Caco-2 (cell line): ENCODE results near the gene WFS1. TPM values are rescaled to one million over a fixed set of nuclear protein-coding genes. Genes with fewer than 3 reads are reported as not detected.

Experiments
- BruUV-seq: library from RNA; stranded (reverse); fragments of 400-500 nt; replicated peaks from 2 replicates; lab custom pipeline; 2021; lab: Mats Ljungman, UMichigan
- CTCF ChIA-PET: fragments of 300-600 bp; sonication (Branson Sonifier 250); formaldehyde crosslinking; loops from one replicate; lab custom pipeline; 2022; ENCODE audit warnings: antibody characterized with exemption; lab: Charles Lee
- POLR2A ChIA-PET: fragments of 300-600 bp; sonication (Branson Sonifier 250); formaldehyde crosslinking; loops from one replicate; lab custom pipeline; 2022; ENCODE audit warnings: antibody characterized with exemption; lab: Charles Lee
- DNase-seq, 2 experiments: peaks; one replicate each; pipeline versions ENCODE4 v3.0.0 to v3.0.0-alpha.2; 2020 to 2022
- H3K27me3 ChIP-seq: replicated peaks from 2 replicates; pipeline ENCODE4 v1.6.0; 2011; ENCODE audit warnings: low read length; ENCODE audit not compliant: control insufficient read depth, insufficient read depth
- H3K36me3 ChIP-seq: 2 replicates; pipeline ENCODE4 v1.5.1; 2011; ENCODE audit warnings: low read length; ENCODE audit not compliant: control insufficient read depth, insufficient read depth
- H3K4me1 ChIP-seq: fragments of 250-450 bp; sonication (Bioruptor Pico); 2 replicates; pipeline ENCODE4 v1.5.1; 2020; ENCODE audit warnings: mild to moderate bottlenecking
- H3K4me3 ChIP-seq: 2 replicates; pipeline ENCODE4 v1.5.1; 2011; ENCODE audit warnings: low read depth, mild to moderate bottlenecking, control low read depth, low read length
- H3K9me3 ChIP-seq: fragments of 250-450 bp; sonication (Bioruptor Pico); 2 replicates; pipeline ENCODE4 v1.5.1; 2020; ENCODE audit warnings: mild to moderate bottlenecking, moderate library complexity
- H3K27ac Mint-ChIP-seq: one replicate; pipeline ENCODE4 v1.8.0; 2022; ENCODE audit warnings: mixed read lengths; ENCODE audit not compliant: unreplicated experiment
- H3K27me3 Mint-ChIP-seq: one replicate; pipeline ENCODE4 v1.8.0; 2022; ENCODE audit warnings: mixed read lengths; ENCODE audit not compliant: insufficient read depth, unreplicated experiment
- H3K36me3 Mint-ChIP-seq: one replicate; pipeline ENCODE4 v1.8.0; 2022; ENCODE audit warnings: mild to moderate bottlenecking, mixed read lengths; ENCODE audit not compliant: insufficient read depth, unreplicated experiment
- H3K4me1 Mint-ChIP-seq: one replicate; pipeline ENCODE4 v1.8.0; 2022; ENCODE audit warnings: low read depth, mixed read lengths; ENCODE audit not compliant: unreplicated experiment
- H3K4me3 Mint-ChIP-seq: one replicate; pipeline ENCODE4 v1.8.0; 2022; ENCODE audit warnings: mild to moderate bottlenecking, moderate library complexity, mixed read lengths; ENCODE audit not compliant: unreplicated experiment
- H3K9me3 Mint-ChIP-seq: one replicate; pipeline ENCODE4 v1.8.0; 2022; ENCODE audit warnings: mixed read lengths; ENCODE audit not compliant: unreplicated experiment
- intact Hi-C: fragments of 100-400 bp; cut with micrococcal nuclease; formaldehyde crosslinking; loops from one replicate; pipeline ENCODE4 v1.10.0; 2022; ENCODE audit not compliant: unreplicated experiment
- total RNA-seq: library from RNA; stranded (reverse); gene quantifications from 2 replicates; pipeline ENCODE4 v1.2.3, GENCODE V29; 2022
- TF ChIP-seq, protein P1 (sequence below), 2 experiments: fragments of 200-600 bp in 1 of 2; IDR thresholded peaks; 1 replicate in 1 of 2; 2 replicates in 1 of 2; pipeline versions ENCODE4 v1.5.1 to v1.8.0; 2011 to 2022; ENCODE audit warnings: antibody characterized with exemption in 1 of 2, control low read depth in 1 of 2, inconsistent platforms in 1 of 2, low read depth in 1 of 2, low read length in 1 of 2, mild to moderate bottlenecking in 1 of 2, moderate library complexity in 1 of 2; ENCODE audit not compliant: insufficient read depth in 1 of 2, severe bottlenecking in 1 of 2, unreplicated experiment in 1 of 2

WFS1 gene
- total RNA-seq, 1 experiment from 2014 or later: 24.9 TPM

- POLR2A ChIA-PET: no interaction called here
- H3K4me3 ChIP-seq: no peak overlapping the region
Observed at GRCh38 chr4:6331468-6331867, 61.8 kb downstream of the WFS1 start.

DNA sequence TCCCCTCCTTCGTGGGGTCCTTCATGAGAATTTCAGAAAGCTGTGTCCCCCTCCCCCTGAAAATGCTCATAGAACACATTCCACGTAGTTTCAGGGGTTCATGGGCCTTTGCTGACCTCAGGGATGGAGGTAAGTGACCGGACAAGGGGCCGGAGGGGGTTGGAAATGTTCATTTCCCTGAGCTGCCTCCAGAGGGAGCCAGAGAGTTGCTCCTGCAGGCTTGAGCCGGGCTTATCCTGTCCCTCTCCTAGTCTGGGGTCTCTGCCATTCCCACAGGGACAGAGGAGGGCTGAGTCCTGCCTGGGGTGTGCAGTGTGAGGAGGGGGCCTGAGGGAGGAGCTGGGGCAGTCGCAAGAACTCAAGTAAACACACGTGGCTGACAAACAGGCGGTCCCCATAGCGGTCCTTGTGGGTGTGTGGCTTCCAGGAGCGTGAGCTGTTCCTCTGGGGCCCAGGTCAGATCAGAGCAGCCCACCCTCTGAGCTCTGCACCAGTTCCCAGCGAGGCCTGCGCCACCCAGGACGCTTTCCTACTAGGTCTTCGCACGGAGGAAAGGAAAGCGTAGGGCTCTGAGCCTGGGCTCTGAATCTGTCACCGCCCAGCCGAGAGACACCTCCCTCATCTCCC lies 62.5 kb downstream of the WFS1 start:
- Histone ChIP-seq H3K9me3 (no peaks in the 10 kb centered on the region), H3K27me3 (no peaks in the 10 kb centered on the region), H3K4me1 (no peaks in the 10 kb centered on the region), H3K4me3 (no peak overlapping the region), H3K36me3 (no peaks in the 10 kb centered on the region)
- CTCF ChIA-PET: interaction anchor here (0.5 to 7.0 kb wide), 9 partner anchors 8 to 278 kb away, joined by 3 to 88 read pairs (median 4); no protein-coding TSS in a partner anchor
- peak in 1 of 2 experiments; percentile 55 for DNase-seq
- H3K4me1 Mint-ChIP-seq: no peaks in the 10 kb centered on the region
- H3K27me3 Mint-ChIP-seq: peaks cover 6% of the 10 kb centered on the region
- no peaks in the 10 kb centered on the region for H3K9me3 Mint-ChIP-seq
- intact Hi-C loops: no loop called here
- TF ChIP-seq, protein P1, sequence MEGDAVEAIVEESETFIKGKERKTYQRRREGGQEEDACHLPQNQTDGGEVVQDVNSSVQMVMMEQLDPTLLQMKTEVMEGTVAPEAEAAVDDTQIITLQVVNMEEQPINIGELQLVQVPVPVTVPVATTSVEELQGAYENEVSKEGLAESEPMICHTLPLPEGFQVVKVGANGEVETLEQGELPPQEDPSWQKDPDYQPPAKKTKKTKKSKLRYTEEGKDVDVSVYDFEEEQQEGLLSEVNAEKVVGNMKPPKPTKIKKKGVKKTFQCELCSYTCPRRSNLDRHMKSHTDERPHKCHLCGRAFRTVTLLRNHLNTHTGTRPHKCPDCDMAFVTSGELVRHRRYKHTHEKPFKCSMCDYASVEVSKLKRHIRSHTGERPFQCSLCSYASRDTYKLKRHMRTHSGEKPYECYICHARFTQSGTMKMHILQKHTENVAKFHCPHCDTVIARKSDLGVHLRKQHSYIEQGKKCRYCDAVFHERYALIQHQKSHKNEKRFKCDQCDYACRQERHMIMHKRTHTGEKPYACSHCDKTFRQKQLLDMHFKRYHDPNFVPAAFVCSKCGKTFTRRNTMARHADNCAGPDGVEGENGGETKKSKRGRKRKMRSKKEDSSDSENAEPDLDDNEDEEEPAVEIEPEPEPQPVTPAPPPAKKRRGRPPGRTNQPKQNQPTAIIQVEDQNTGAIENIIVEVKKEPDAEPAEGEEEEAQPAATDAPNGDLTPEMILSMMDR (IDR thresholded peaks at IDR 0.05; ENCODE audit: insufficient read depth in 1 of 2, low read depth in 1 of 2, low read length in 1 of 2, severe bottlenecking in 1 of 2, unreplicated experiment in 1 of 2): peak; percentile 43 to 71
- no peaks in the 10 kb centered on the region for H3K36me3 Mint-ChIP-seq
- BruUV-seq: no TSS peak
- H3K27ac Mint-ChIP-seq: no peak overlapping the region
- H3K4me3 Mint-ChIP-seq: no peak overlapping the region
- POLR2A ChIA-PET: no interaction called here

More at GRCh38 chr4:6331468-6331867, 61.8 kb downstream of the WFS1 start:
- H3K36me3 ChIP-seq: no peaks in the 10 kb centered on the region
- H3K27ac Mint-ChIP-seq: no peak overlapping the region
- TF ChIP-seq, protein P1 (IDR thresholded peaks at IDR 0.05; ENCODE audit: insufficient read depth in 1 of 2, low read depth in 1 of 2, low read length in 1 of 2, severe bottlenecking in 1 of 2, unreplicated experiment in 1 of 2): no peak
- H3K27me3 Mint-ChIP-seq: peaks cover 6% of the 10 kb centered on the region
- no peaks in the 10 kb centered on the region for H3K27me3 ChIP-seq
- H3K9me3 ChIP-seq: no peaks in the 10 kb centered on the region
- no peaks in the 10 kb centered on the region for H3K36me3 Mint-ChIP-seq
- BruUV-seq: no TSS peak
- no peak for DNase-seq
- no peaks in the 10 kb centered on the region for H3K4me1 ChIP-seq
- CTCF ChIA-PET: interaction anchor here (0.5 to 7.0 kb wide), 8 partner anchors 9 to 220 kb away, joined by 3 to 88 read pairs (median 4); no protein-coding TSS in a partner anchor
- H3K4me1 Mint-ChIP-seq: no peaks in the 10 kb centered on the region
- intact Hi-C loops: no loop called here
- no peaks in the 10 kb centered on the region for H3K9me3 Mint-ChIP-seq
- H3K4me3 Mint-ChIP-seq: no peak overlapping the region

- Mint-ChIP-seq H3K9me3 (no peaks in the 10 kb centered on the region), H3K36me3 (no peaks in the 10 kb centered on the region), H3K27me3 (peaks cover 6% of the 10 kb centered on the region), H3K27ac (no peak overlapping the region), H3K4me1 (no peaks in the 10 kb centered on the region), H3K4me3 (no peak overlapping the region)
- TF ChIP-seq, protein P1 (IDR thresholded peaks at IDR 0.05; ENCODE audit: insufficient read depth in 1 of 2, low read depth in 1 of 2, low read length in 1 of 2, severe bottlenecking in 1 of 2, unreplicated experiment in 1 of 2): no peak
- no peaks in the 10 kb centered on the region for H3K9me3 ChIP-seq
- no peaks in the 10 kb centered on the region for H3K4me1 ChIP-seq
- no peak overlapping the region for H3K4me3 ChIP-seq
- no TSS peak for BruUV-seq
- DNase-seq: no peak
- ChIA-PET POLR2A (no interaction called here), CTCF (interaction anchor here (0.6 to 7.0 kb wide), 5 partner anchors 68 to 277 kb away, joined by 3 to 88 read pairs (median 5); no protein-coding TSS in a partner anchor)
- H3K36me3 ChIP-seq: no peaks in the 10 kb centered on the region
- H3K27me3 ChIP-seq: no peaks in the 10 kb centered on the region
- intact Hi-C loops: no loop called here
Observed at GRCh38 chr4:6332669-6333050, 63.0 kb downstream of the WFS1 start.
